Measurements from ENCODE around the gene C19orf25. TPM values are rescaled to one million over a fixed set of nuclear protein-coding genes. Genes with fewer than 3 reads are reported as not detected.

C19orf25 gene
- total and polyA plus RNA-seq, 2 donors (not counting 1 experiment from before 2014, with no cell fraction given): 11.2 to 24.8 TPM

DNA sequence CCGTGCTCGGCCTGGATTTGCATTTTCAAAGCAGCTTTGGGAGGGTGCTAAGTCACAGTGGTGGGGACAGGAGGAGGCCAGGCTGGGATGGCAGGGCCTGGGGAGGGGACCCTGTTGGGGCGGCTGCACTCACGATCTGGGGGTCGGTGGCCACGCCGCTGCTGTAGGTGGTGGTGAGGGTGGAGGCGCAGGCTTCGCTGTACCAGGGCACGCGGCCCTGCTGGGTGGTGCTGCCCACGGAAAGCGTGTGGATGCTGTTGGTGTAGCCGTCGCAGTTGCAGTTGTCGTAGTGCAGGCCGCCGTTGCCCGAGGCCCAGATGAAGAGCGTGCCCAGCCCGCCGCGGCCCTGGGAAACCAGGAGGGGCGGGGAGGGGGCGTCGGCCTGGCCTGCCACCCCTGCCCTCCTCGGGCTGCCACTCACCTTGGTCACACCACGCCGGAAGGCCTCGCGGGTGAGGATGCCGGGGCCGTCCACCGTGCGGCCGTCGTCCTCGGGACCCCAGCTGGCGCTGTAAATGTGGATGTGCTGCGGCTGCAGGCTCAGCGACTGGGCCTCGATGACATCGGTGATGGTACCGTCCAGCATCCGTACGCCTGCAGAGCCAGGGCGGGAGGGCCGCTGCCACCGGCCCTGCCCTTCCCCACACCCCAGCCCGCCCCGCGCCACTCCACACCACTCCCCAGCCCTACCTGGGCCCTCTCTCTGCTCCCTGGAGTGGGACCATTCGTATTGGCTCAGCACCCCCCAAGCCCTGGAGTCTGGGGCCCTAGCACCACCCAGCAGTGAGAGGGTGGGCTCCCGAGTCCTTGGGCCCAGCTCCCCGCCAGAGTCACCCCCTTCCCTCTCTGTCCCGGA lies 7.9 kb upstream of the C19orf25 start:
- no peak overlapping the region for H2AFZ ChIP-seq (ENCODE audit: low read length)
- H3K79me2 ChIP-seq (ENCODE audit: control insufficient read depth, insufficient read depth, low read length): no peaks in the 10 kb centered on the region
- no peak overlapping the region for H3K27ac ChIP-seq (ENCODE audit: insufficient read depth, low read length)
- H4K20me1 ChIP-seq (ENCODE audit: control insufficient read depth, extremely low read depth, insufficient read depth, low read length): no peaks in the 10 kb centered on the region
- no peak for DNase-seq (ENCODE audit: low read depth in 2 of 2)
- no peak overlapping the region for H3K9ac ChIP-seq (ENCODE audit: insufficient read depth, low read length)
- TF ChIP-seq CTCF (conservative IDR thresholded peaks at IDR 0.05 in 1 of 2, IDR thresholded peaks at IDR 0.05 in 1 of 2; ENCODE audit: low read depth in 1 of 2, low read length in 2 of 2): no peak
- no peak for TF ChIP-seq EZH2 (IDR thresholded peaks at IDR 0.05; ENCODE audit: low read length, missing control alignments)
- no peaks in the 10 kb centered on the region for H3K36me3 ChIP-seq (ENCODE audit: control insufficient read depth, insufficient read depth, low read length)
- no peaks in the 10 kb centered on the region for H3K9me3 ChIP-seq (ENCODE audit: control insufficient read depth, insufficient read depth, low read depth, low read length)
- H3K4me1 ChIP-seq (ENCODE audit: control insufficient read depth, extremely low read depth, insufficient read depth, low read length): no peaks in the 10 kb centered on the region
- no peak overlapping the region for H3K4me3 ChIP-seq (replicated peaks in 1 of 4; ENCODE audit: control extremely low read depth in 1 of 4, insufficient read depth in 1 of 4, low read depth in 3 of 4, low read length in 4 of 4)
- H3K4me2 ChIP-seq (ENCODE audit: extremely low read depth, insufficient read depth, low read length): no peak overlapping the region
- H3K27me3 ChIP-seq (ENCODE audit: control insufficient read depth, insufficient read depth, low read length): peaks cover 5% of the 10 kb centered on the region

GRCh38 chr19:1483979-1484428 lies 5.0 kb upstream of the C19orf25 start:
- no peaks in the 10 kb centered on the region for H4K20me1 ChIP-seq (ENCODE audit: control insufficient read depth, extremely low read depth, insufficient read depth, low read length)
- no peaks in the 10 kb centered on the region for H3K27me3 ChIP-seq (ENCODE audit: control insufficient read depth, insufficient read depth, low read length)
- no peaks in the 10 kb centered on the region for H3K4me1 ChIP-seq (ENCODE audit: control insufficient read depth, extremely low read depth, insufficient read depth, low read length)
- no peak for TF ChIP-seq EZH2 (IDR thresholded peaks at IDR 0.05; ENCODE audit: low read length, missing control alignments)
- no peak for TF ChIP-seq CTCF (conservative IDR thresholded peaks at IDR 0.05 in 1 of 2, IDR thresholded peaks at IDR 0.05 in 1 of 2; ENCODE audit: low read depth in 1 of 2, low read length in 2 of 2)
- H3K4me3 ChIP-seq (replicated peaks in 1 of 4; ENCODE audit: control extremely low read depth in 1 of 4, insufficient read depth in 1 of 4, low read depth in 3 of 4, low read length in 4 of 4): no peak overlapping the region
- no peak overlapping the region for H3K9ac ChIP-seq (ENCODE audit: insufficient read depth, low read length)
- no peaks in the 10 kb centered on the region for H3K9me3 ChIP-seq (ENCODE audit: control insufficient read depth, insufficient read depth, low read depth, low read length)
- no peak overlapping the region for H2AFZ ChIP-seq (ENCODE audit: low read length)
- no peak for DNase-seq (ENCODE audit: low read depth in 2 of 2)
- H3K79me2 ChIP-seq (ENCODE audit: control insufficient read depth, insufficient read depth, low read length): no peaks in the 10 kb centered on the region
- H3K36me3 ChIP-seq (ENCODE audit: control insufficient read depth, insufficient read depth, low read length): no peaks in the 10 kb centered on the region
- H3K4me2 ChIP-seq (ENCODE audit: extremely low read depth, insufficient read depth, low read length): no peak overlapping the region
- no peak overlapping the region for H3K27ac ChIP-seq (ENCODE audit: insufficient read depth, low read length)

DNA sequence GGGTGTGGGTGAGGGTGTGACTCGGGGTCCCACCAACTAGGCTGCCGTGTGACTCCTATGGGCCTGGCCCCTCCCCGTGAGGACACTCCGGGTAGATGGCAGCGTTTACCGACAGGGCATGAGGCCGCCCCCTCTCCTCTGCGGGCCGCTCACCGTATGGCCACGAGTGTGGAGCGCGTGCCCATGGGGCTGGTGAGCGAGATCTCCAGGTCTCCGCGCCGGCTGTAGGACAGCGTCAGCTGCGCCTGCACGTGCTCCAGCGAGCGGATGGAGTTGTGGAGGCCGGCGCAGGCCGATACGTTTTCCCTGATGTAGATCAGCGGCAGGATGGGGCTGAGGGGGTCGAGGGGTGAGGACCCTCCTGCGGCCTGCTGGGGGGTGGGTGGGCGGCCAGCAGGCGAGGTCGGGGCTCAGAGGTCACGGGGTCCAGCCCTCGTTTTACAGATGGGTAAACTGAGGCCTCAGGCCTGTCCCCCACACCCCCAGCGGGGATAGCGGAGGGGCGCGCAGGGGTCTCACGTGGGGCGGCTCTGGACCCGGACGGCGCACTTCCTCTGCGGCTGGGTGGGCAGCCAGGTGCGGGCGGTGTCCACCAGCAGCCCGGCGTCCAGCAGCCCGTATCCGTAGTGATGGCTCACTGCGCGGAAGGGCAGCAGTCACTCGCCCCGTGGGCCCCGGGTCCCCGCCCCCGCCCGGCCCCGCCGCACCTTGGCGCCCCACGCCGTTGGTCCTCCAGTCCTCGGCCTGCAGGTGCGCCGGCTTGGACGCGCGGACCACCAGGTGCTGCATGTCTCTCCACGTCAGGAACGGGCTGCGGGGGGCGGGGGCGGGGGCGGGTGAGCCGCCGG lies 4.3 kb upstream of the C19orf25 start:
- Histone ChIP-seq H3K4me1 (ENCODE audit: control insufficient read depth, extremely low read depth, insufficient read depth, low read length) (no peaks in the 10 kb centered on the region), H4K20me1 (ENCODE audit: control insufficient read depth, extremely low read depth, insufficient read depth, low read length) (no peaks in the 10 kb centered on the region), H3K36me3 (ENCODE audit: control insufficient read depth, insufficient read depth, low read length) (no peaks in the 10 kb centered on the region), H3K9me3 (ENCODE audit: control insufficient read depth, insufficient read depth, low read depth, low read length) (no peaks in the 10 kb centered on the region), H3K9ac (ENCODE audit: insufficient read depth, low read length) (no peak overlapping the region), H3K79me2 (ENCODE audit: control insufficient read depth, insufficient read depth, low read length) (peaks cover 4% of the 10 kb centered on the region), H3K27ac (ENCODE audit: insufficient read depth, low read length) (no peak overlapping the region), H3K4me3 (replicated peaks in 1 of 4; ENCODE audit: control extremely low read depth in 1 of 4, insufficient read depth in 1 of 4, low read depth in 3 of 4, low read length in 4 of 4) (no peak overlapping the region), H2AFZ (ENCODE audit: low read length) (no peak overlapping the region), H3K4me2 (ENCODE audit: extremely low read depth, insufficient read depth, low read length) (no peak overlapping the region), H3K27me3 (ENCODE audit: control insufficient read depth, insufficient read depth, low read length) (no peaks in the 10 kb centered on the region)
- no peak for TF ChIP-seq EZH2 (IDR thresholded peaks at IDR 0.05; ENCODE audit: low read length, missing control alignments)
- no peak for DNase-seq (ENCODE audit: low read depth in 2 of 2)
